Measurements from ENCODE around the gene PDSS1.

DNA sequence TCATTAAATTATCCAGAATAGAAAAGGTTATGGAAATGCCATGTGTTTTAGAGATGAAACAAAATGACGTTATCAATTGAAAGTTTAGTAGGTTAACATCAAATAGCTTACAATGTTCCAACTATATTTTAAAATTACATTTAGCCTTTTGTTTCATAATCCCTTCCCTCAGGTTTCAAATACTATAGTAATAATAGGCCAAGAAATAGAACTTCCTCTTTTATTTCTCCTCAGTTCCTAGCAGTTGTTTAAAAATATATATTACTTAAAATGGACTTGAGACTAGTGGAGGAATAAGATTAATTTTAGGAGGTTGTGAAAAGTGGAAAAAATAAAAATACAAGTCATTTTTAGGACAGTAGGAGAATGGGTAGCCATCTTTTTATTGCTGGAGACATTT is 16.4 kb upstream of the PDSS1 start:
- TF ChIP-seq POLR2A (IDR thresholded peaks at IDR 0.05; ENCODE audit: low read depth, low read length) (no peak), MAZ (IDR thresholded peaks at IDR 0.05; ENCODE audit: borderline replicate concordance, low read depth, low read length) (no peak), MXI1 (IDR thresholded peaks at IDR 0.05; ENCODE audit: borderline replicate concordance, low read depth, low read length) (no peak), RAD21 (IDR thresholded peaks at IDR 0.05; ENCODE audit: low read length) (no peak), CEBPB (IDR thresholded peaks at IDR 0.05; ENCODE audit: low read depth, low read length) (no peak), ELK1 (IDR thresholded peaks at IDR 0.05; ENCODE audit: borderline replicate concordance, low read depth, low read length) (no peak), BHLHE40 (IDR thresholded peaks at IDR 0.05; ENCODE audit: low read depth, low read length) (no peak), RFX5 (IDR thresholded peaks at IDR 0.05; ENCODE audit: low read depth, low read length) (no peak), NFE2L2 (IDR thresholded peaks at IDR 0.05; ENCODE audit: low read depth, low read length) (no peak), FOS (IDR thresholded peaks at IDR 0.05; ENCODE audit: low read depth, low read length) (no peak)
- TF ChIP-seq, protein P1, sequence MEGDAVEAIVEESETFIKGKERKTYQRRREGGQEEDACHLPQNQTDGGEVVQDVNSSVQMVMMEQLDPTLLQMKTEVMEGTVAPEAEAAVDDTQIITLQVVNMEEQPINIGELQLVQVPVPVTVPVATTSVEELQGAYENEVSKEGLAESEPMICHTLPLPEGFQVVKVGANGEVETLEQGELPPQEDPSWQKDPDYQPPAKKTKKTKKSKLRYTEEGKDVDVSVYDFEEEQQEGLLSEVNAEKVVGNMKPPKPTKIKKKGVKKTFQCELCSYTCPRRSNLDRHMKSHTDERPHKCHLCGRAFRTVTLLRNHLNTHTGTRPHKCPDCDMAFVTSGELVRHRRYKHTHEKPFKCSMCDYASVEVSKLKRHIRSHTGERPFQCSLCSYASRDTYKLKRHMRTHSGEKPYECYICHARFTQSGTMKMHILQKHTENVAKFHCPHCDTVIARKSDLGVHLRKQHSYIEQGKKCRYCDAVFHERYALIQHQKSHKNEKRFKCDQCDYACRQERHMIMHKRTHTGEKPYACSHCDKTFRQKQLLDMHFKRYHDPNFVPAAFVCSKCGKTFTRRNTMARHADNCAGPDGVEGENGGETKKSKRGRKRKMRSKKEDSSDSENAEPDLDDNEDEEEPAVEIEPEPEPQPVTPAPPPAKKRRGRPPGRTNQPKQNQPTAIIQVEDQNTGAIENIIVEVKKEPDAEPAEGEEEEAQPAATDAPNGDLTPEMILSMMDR (conservative IDR thresholded peaks at IDR 0.05; ENCODE audit: low read depth, low read length), result no peak
- TF ChIP-seq, protein P2, sequence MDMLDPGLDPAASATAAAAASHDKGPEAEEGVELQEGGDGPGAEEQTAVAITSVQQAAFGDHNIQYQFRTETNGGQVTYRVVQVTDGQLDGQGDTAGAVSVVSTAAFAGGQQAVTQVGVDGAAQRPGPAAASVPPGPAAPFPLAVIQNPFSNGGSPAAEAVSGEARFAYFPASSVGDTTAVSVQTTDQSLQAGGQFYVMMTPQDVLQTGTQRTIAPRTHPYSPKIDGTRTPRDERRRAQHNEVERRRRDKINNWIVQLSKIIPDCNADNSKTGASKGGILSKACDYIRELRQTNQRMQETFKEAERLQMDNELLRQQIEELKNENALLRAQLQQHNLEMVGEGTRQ (IDR thresholded peaks at IDR 0.05; ENCODE audit: low read depth, low read length), result no peak
